ENCODE data around the gene MVB12B.

Gene MVB12B

DNA sequence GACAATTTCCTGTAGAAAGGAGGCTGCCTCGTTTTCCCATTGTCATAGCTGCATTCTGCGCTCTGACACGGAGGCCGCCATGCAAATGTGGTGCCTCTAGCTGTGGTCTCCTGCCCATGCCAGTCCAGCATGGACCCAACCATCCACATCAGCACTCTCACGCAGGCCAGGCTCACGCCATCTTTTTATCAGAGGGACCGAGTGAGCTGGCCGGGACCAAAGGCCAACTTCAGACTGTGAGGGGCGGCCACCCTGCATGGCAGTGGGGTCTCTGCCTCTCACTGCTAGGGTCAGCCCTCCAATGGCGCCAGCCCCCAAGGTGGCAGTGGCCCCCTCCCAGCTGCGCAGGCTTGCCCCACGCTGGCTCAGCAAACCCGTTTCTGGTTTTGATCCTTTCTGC lies 155.2 kb downstream of the MVB12B start:
- Mint-ChIP-seq H3K4me3 (no peak overlapping the region), H3K27me3 (ENCODE audit: low read depth) (no peaks in the 10 kb centered on the region), H3K9me3 (no peaks in the 10 kb centered on the region), H3K36me3 (ENCODE audit: low read depth) (peaks cover 32% of the 10 kb centered on the region), H3K4me1 (peaks cover 25% of the 10 kb centered on the region), H3K27ac (peak overlapping the region; percentile 60 to 73 (median 68))
- TF ChIP-seq, protein P1, sequence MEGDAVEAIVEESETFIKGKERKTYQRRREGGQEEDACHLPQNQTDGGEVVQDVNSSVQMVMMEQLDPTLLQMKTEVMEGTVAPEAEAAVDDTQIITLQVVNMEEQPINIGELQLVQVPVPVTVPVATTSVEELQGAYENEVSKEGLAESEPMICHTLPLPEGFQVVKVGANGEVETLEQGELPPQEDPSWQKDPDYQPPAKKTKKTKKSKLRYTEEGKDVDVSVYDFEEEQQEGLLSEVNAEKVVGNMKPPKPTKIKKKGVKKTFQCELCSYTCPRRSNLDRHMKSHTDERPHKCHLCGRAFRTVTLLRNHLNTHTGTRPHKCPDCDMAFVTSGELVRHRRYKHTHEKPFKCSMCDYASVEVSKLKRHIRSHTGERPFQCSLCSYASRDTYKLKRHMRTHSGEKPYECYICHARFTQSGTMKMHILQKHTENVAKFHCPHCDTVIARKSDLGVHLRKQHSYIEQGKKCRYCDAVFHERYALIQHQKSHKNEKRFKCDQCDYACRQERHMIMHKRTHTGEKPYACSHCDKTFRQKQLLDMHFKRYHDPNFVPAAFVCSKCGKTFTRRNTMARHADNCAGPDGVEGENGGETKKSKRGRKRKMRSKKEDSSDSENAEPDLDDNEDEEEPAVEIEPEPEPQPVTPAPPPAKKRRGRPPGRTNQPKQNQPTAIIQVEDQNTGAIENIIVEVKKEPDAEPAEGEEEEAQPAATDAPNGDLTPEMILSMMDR (IDR thresholded peaks at IDR 0.05; ENCODE audit: unreplicated experiment in 3 of 3): no peak

DNA sequence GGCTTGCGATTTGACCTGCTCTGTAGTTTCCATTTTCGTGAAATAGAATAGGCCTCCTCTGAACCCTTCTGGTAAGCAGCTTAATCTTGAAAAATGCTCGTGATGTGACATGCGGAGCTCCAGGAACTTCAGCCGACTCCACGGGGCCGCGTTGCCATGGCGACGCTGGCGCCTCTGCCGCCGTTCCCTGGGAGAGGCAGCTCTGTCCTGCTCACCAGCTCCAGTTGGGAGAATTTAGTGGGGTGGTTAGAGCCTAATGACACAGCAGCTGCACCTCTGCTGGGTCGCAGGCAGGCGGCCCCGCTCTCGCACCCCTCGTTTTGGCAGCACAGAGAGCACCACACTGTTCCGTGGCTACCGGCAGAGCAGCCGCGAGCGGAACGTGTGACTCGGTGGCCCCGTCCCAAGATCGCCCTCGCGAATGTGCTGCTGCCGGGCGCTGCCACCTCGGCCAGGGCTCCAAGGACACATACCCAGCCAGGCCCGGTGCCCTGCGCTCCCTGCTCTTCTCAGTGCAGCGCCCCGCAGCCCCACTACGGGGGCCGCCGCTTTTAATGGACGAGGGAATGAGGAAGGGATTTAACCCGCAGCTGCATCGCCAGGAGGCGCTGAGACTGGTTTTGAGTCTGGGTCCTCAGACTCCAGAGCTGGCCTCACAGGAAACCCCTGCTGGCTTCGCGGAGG lies 155.9 kb downstream of the MVB12B start:
- H3K36me3 Mint-ChIP-seq (ENCODE audit: low read depth): peaks cover 25% of the 10 kb centered on the region
- no peaks in the 10 kb centered on the region for H3K27me3 Mint-ChIP-seq (ENCODE audit: low read depth)
- H3K9me3 Mint-ChIP-seq: no peaks in the 10 kb centered on the region
- peak overlapping the region; percentile 68 to 73 (median 73) for H3K27ac Mint-ChIP-seq
- TF ChIP-seq, protein P1 (IDR thresholded peaks at IDR 0.05; ENCODE audit: unreplicated experiment in 3 of 3): peak in 2 of 3 experiments; percentile 20 to 26
- peaks cover 25% of the 10 kb centered on the region for H3K4me1 Mint-ChIP-seq
- peak overlapping the region; percentile 46 to 61 (median 49) for H3K4me3 Mint-ChIP-seq

DNA sequence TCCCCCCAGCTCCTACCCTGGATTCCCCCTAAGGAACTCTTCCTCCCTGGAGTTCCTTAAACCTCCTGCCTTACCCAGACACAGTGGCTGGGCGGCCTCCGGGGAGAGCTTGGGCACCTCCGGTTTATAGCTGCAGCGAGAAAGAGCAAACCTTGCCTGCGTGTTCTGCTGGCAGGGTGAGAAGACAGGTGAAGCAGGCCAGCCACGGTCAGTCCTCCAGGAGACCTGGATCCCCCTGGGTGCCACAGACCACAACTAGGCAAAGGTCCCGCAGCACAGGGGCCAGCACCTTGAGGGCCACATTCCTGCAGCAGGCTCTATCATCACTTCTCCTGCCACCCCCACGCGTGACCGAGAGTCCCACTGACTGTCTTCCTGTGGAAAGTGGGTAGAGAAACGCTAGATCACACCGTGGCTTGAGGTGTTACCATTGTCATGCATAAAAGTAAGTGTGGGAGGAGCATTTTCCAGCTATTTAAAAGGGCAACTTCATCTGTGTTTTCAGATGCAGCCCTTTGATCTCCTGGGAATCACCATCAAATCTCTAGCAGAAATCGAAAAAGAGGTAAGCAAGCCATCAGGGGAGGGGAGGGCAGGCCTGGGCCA lies 156.9 kb downstream of the MVB12B start:
- no peaks in the 10 kb centered on the region for H3K27me3 Mint-ChIP-seq (ENCODE audit: low read depth)
- no peak overlapping the region for H3K4me3 Mint-ChIP-seq
- peaks cover 21% of the 10 kb centered on the region for H3K36me3 Mint-ChIP-seq (ENCODE audit: low read depth)
- H3K9me3 Mint-ChIP-seq: no peaks in the 10 kb centered on the region
- H3K4me1 Mint-ChIP-seq: peaks cover 25% of the 10 kb centered on the region
- H3K27ac Mint-ChIP-seq: no peak overlapping the region
- TF ChIP-seq, protein P1 (IDR thresholded peaks at IDR 0.05; ENCODE audit: unreplicated experiment in 3 of 3): no peak

GRCh38 chr9:126485662-126486061 lies 159.0 kb downstream of the MVB12B start:
- peaks cover 16% of the 10 kb centered on the region for H3K36me3 Mint-ChIP-seq (ENCODE audit: low read depth)
- H3K9me3 Mint-ChIP-seq: no peaks in the 10 kb centered on the region
- H3K27me3 Mint-ChIP-seq (ENCODE audit: low read depth): no peaks in the 10 kb centered on the region
- H3K4me1 Mint-ChIP-seq: peaks cover 17% of the 10 kb centered on the region
- TF ChIP-seq, protein P1 (IDR thresholded peaks at IDR 0.05; ENCODE audit: unreplicated experiment in 3 of 3): no peak
- H3K27ac Mint-ChIP-seq: no peak overlapping the region
- H3K4me3 Mint-ChIP-seq: no peak overlapping the region

GRCh38 chr9:126486276-126486675 lies 159.6 kb downstream of the MVB12B start:
- Mint-ChIP-seq H3K27ac (no peak overlapping the region), H3K4me1 (peaks cover 11% of the 10 kb centered on the region), H3K36me3 (ENCODE audit: low read depth) (peaks cover 10% of the 10 kb centered on the region), H3K9me3 (no peaks in the 10 kb centered on the region), H3K4me3 (no peak overlapping the region), H3K27me3 (ENCODE audit: low read depth) (no peaks in the 10 kb centered on the region)
- TF ChIP-seq, protein P1 (IDR thresholded peaks at IDR 0.05; ENCODE audit: unreplicated experiment in 3 of 3): no peak

- Mint-ChIP-seq H3K27ac (no peak overlapping the region), H3K36me3 (ENCODE audit: low read depth) (peaks cover 6% of the 10 kb centered on the region), H3K9me3 (no peaks in the 10 kb centered on the region), H3K4me3 (no peak overlapping the region), H3K27me3 (ENCODE audit: low read depth) (no peaks in the 10 kb centered on the region), H3K4me1 (no peaks in the 10 kb centered on the region)
- TF ChIP-seq, protein P1 (IDR thresholded peaks at IDR 0.05; ENCODE audit: unreplicated experiment in 3 of 3): no peak
These were observed 161.2 kb downstream of the MVB12B start for GRCh38 chr9:126487856-126488255.

All from nephron (organoid).